T-helper 17 cell (primary cell): ENCODE data around the gene SMURF2. TPM values are rescaled to one million over a fixed set of nuclear protein-coding genes. Genes with fewer than 3 reads are reported as not detected.
"Not testable (repeated sequence)": the region's sequence is repeated elsewhere in the genome, so short reads cannot be mapped to it uniquely, and the experiment has no call there.

Source experiments
- ATAC-seq: fragments of 150-1000 bp; cut with Tn5 transposase; 2 replicates; pipeline ENCODE4 v1.10.0; 2021; ENCODE audit warnings: mild to moderate bottlenecking, moderate library complexity
- DNase-seq, 3 donors: peaks; one replicate each; pipeline versions ENCODE4 v3.0.0 to v3.0.0-alpha.2; 2020 to 2021
- H3K9me3 ChIP-seq: one replicate; pipeline ENCODE4 v1.7.0; 2013; ENCODE audit warnings: low read length, mild to moderate bottlenecking; ENCODE audit not compliant: control insufficient read depth, poor library complexity, severe bottlenecking
- H3K27ac Mint-ChIP-seq: one replicate; pipeline ENCODE4 v1.8.0; 2022; ENCODE audit warnings: mild to moderate bottlenecking, moderate library complexity, mixed read lengths
- H3K27me3 Mint-ChIP-seq: one replicate; pipeline ENCODE4 v1.8.0; 2022; ENCODE audit warnings: mixed read lengths
- H3K36me3 Mint-ChIP-seq: one replicate; pipeline ENCODE4 v1.8.0; 2022; ENCODE audit warnings: low read depth, mixed read lengths
- H3K4me1 Mint-ChIP-seq: one replicate; pipeline ENCODE4 v1.8.0; 2022; ENCODE audit warnings: mild to moderate bottlenecking, mixed read lengths
- H3K4me3 Mint-ChIP-seq: one replicate; pipeline ENCODE4 v1.8.0; 2022; ENCODE audit warnings: mild to moderate bottlenecking, moderate library complexity, mixed read lengths
- total RNA-seq, 4 donors: library from RNA in 2 of 4; stranded (reverse) in 2 of 4; gene quantifications; one replicate each; pipeline ENCODE4 v1.2.3 and lab custom pipeline; 2022 to 2026

SMURF2 gene
- total RNA-seq, 2 donors from 2014 or later, result 25.4 to 26.6 TPM

GRCh38 chr17:64614266-64615027, 47.7 kb downstream of the SMURF2 start:
- Mint-ChIP-seq H3K27ac (no peak overlapping the region), H3K4me1 (peaks cover 25% of the 10 kb centered on the region), H3K36me3 (no peaks in the 10 kb centered on the region), H3K4me3 (no peak overlapping the region), H3K27me3 (no peaks in the 10 kb centered on the region)
- ATAC-seq (no peak), DNase-seq (no peak)
- H3K9me3 ChIP-seq, result no peaks in the 10 kb centered on the region

- ATAC-seq, result no peak
- DNase-seq, result no peak
- Mint-ChIP-seq H3K27me3 (no peaks in the 10 kb centered on the region), H3K27ac (no peak overlapping the region), H3K4me3 (no peak overlapping the region), H3K36me3 (peaks cover 4% of the 10 kb centered on the region), H3K4me1 (peaks cover 33% of the 10 kb centered on the region)
- no peaks in the 10 kb centered on the region for H3K9me3 ChIP-seq
Observed at GRCh38 chr17:64611369-64611768, 50.7 kb downstream of the SMURF2 start.

- not testable (repeated sequence) for H3K9me3 ChIP-seq, H3K36me3 Mint-ChIP-seq, H3K4me3 Mint-ChIP-seq, DNase-seq, H3K27ac Mint-ChIP-seq, H3K27me3 Mint-ChIP-seq, ATAC-seq
- H3K4me1 Mint-ChIP-seq, result peaks cover 36% of the 10 kb centered on the region
Observed at GRCh38 chr17:64610244-64610643, 51.9 kb downstream of the SMURF2 start.

- H3K4me3 Mint-ChIP-seq, result no peak overlapping the region
- DNase-seq (no peak), ATAC-seq (peak; percentile 23)
- peak overlapping the region; percentile 30 for H3K27ac Mint-ChIP-seq
- H3K27me3 Mint-ChIP-seq, result no peaks in the 10 kb centered on the region
- peaks cover 4% of the 10 kb centered on the region for H3K36me3 Mint-ChIP-seq
- H3K9me3 ChIP-seq, result no peaks in the 10 kb centered on the region
- H3K4me1 Mint-ChIP-seq, result peaks cover 30% of the 10 kb centered on the region
Observed at GRCh38 chr17:64608571-64608981, 53.5 kb downstream of the SMURF2 start.

GRCh38 chr17:64607862-64608565, 54.1 kb downstream of the SMURF2 start:
- no peaks in the 10 kb centered on the region for H3K9me3 ChIP-seq
- DNase-seq (no peak), ATAC-seq (no peak)
- no peaks in the 10 kb centered on the region for H3K27me3 Mint-ChIP-seq
- peak overlapping the region; percentile 30 for H3K27ac Mint-ChIP-seq
- peaks cover 25% of the 10 kb centered on the region for H3K4me1 Mint-ChIP-seq
- H3K4me3 Mint-ChIP-seq, result no peak overlapping the region
- peaks cover 4% of the 10 kb centered on the region for H3K36me3 Mint-ChIP-seq

- not testable (repeated sequence) for ATAC-seq, H3K9me3 ChIP-seq, DNase-seq, H3K27me3 Mint-ChIP-seq, H3K4me3 Mint-ChIP-seq, H3K36me3 Mint-ChIP-seq
- peaks cover 34% of the 10 kb centered on the region for H3K4me1 Mint-ChIP-seq
- peak overlapping the region; percentile 37 for H3K27ac Mint-ChIP-seq
Observed at GRCh38 chr17:64604532-64604931, 57.6 kb downstream of the SMURF2 start.

- no peak for DNase-seq
- Mint-ChIP-seq H3K27me3 (no peaks in the 10 kb centered on the region), H3K4me3 (no peak overlapping the region), H3K27ac (peak overlapping the region; percentile 37), H3K36me3 (peaks cover 4% of the 10 kb centered on the region), H3K4me1 (peaks cover 34% of the 10 kb centered on the region)
- no peak for ATAC-seq
- H3K9me3 ChIP-seq, result no peaks in the 10 kb centered on the region
Observed at GRCh38 chr17:64603987-64604386, 58.1 kb downstream of the SMURF2 start.

- peak overlapping the region; percentile 79 for H3K4me3 Mint-ChIP-seq
- peaks cover 30% of the 10 kb centered on the region for H3K4me1 Mint-ChIP-seq
Observed at GRCh38 chr17:64599827-64600226, 62.3 kb downstream of the SMURF2 start.

GRCh38 chr17:64599187-64599676, 62.9 kb downstream of the SMURF2 start:
- ATAC-seq (peak; percentile 99), DNase-seq (peak in 2 of 3 donors; percentile 10 to 35)
- Mint-ChIP-seq H3K27me3 (no peaks in the 10 kb centered on the region), H3K27ac (peak overlapping the region; percentile 81), H3K4me1 (peaks cover 27% of the 10 kb centered on the region), H3K4me3 (peak overlapping the region; percentile 79), H3K36me3 (peaks cover 2% of the 10 kb centered on the region)
- no peaks in the 10 kb centered on the region for H3K9me3 ChIP-seq

More at GRCh38 chr17:64599827-64600226, 62.3 kb downstream of the SMURF2 start:
- Mint-ChIP-seq H3K36me3 (peaks cover 2% of the 10 kb centered on the region), H3K27me3 (no peaks in the 10 kb centered on the region), H3K27ac (peak overlapping the region; percentile 81)
- no peaks in the 10 kb centered on the region for H3K9me3 ChIP-seq
- peak; percentile 10 for ATAC-seq
- no peak for DNase-seq

GRCh38 chr17:64598672-64599071, 63.4 kb downstream of the SMURF2 start:
- no peak for DNase-seq
- Mint-ChIP-seq H3K36me3 (peaks cover 2% of the 10 kb centered on the region), H3K27ac (peak overlapping the region; percentile 81), H3K4me1 (peaks cover 25% of the 10 kb centered on the region), H3K4me3 (no peak overlapping the region), H3K27me3 (no peaks in the 10 kb centered on the region)
- H3K9me3 ChIP-seq, result no peaks in the 10 kb centered on the region
- no peak for ATAC-seq

GRCh38 chr17:64596988-64597387, 65.1 kb downstream of the SMURF2 start:
- H3K27ac Mint-ChIP-seq, result no peak overlapping the region
- no peak overlapping the region for H3K4me3 Mint-ChIP-seq
- peaks cover 26% of the 10 kb centered on the region for H3K4me1 Mint-ChIP-seq

GRCh38 chr17:64596439-64596838, 65.7 kb downstream of the SMURF2 start:
- peaks cover 27% of the 10 kb centered on the region for H3K4me1 Mint-ChIP-seq
- H3K9me3 ChIP-seq, result no peaks in the 10 kb centered on the region
- H3K27me3 Mint-ChIP-seq, result no peaks in the 10 kb centered on the region
- ATAC-seq, result no peak
- H3K4me3 Mint-ChIP-seq, result no peak overlapping the region
- peaks cover 6% of the 10 kb centered on the region for H3K36me3 Mint-ChIP-seq
- H3K27ac Mint-ChIP-seq, result no peak overlapping the region
- DNase-seq, result no peak

More at GRCh38 chr17:64596988-64597387, 65.1 kb downstream of the SMURF2 start:
- DNase-seq, result no peak
- H3K36me3 Mint-ChIP-seq, result peaks cover 5% of the 10 kb centered on the region
- no peaks in the 10 kb centered on the region for H3K27me3 Mint-ChIP-seq
- ATAC-seq, result no peak
- no peaks in the 10 kb centered on the region for H3K9me3 ChIP-seq

GRCh38 chr17:64591944-64592343, 70.2 kb downstream of the SMURF2 start:
- peaks cover 11% of the 10 kb centered on the region for H3K4me1 Mint-ChIP-seq
- peak overlapping the region; percentile 53 for H3K27ac Mint-ChIP-seq
- no peaks in the 10 kb centered on the region for H3K27me3 Mint-ChIP-seq
- H3K9me3 ChIP-seq, result no peaks in the 10 kb centered on the region
- no peak overlapping the region for H3K4me3 Mint-ChIP-seq
- no peak for DNase-seq
- peaks cover 6% of the 10 kb centered on the region for H3K36me3 Mint-ChIP-seq
- no peak for ATAC-seq
